Cardiac muscle cell (in vitro differentiated cells and primary cell): ENCODE data around the gene PLA2G4A. TPM values are rescaled to one million over a fixed set of nuclear protein-coding genes. Genes with fewer than 3 reads are reported as not detected.

Source experiments
- DNase-seq, 2 donors: peaks; one replicate each; pipeline versions ENCODE4 v3.0.0 to v3.0.0-alpha.2; 2010 to 2017; ENCODE audit warnings: low read depth in 1 of 2, low spot score in 1 of 2
- H3K27ac ChIP-seq: fragments of 200-600 bp; sonication (generic); 2 replicates; pipeline ENCODE4 v1.5.1; 2016
- H3K27me3 ChIP-seq: fragments of 200-600 bp; sonication (generic); 2 replicates; pipeline ENCODE4 v1.6.0; 2016; ENCODE audit warnings: control low read depth
- H3K36me3 ChIP-seq: fragments of 200-600 bp; sonication (generic); 2 replicates; pipeline ENCODE4 v1.5.1; 2016; ENCODE audit warnings: control low read depth
- H3K4me1 ChIP-seq: fragments of 200-600 bp; sonication (generic); 2 replicates; pipeline ENCODE4 v1.8.1; 2017; ENCODE audit warnings: low read depth, mild to moderate bottlenecking, mixed run types
- H3K4me3 ChIP-seq: fragments of 200-600 bp; sonication (generic); 2 replicates; pipeline ENCODE4 v1.5.1; 2016; ENCODE audit warnings: mild to moderate bottlenecking
- H3K9me3 ChIP-seq: fragments of 200-600 bp; sonication (generic); 2 replicates; pipeline ENCODE4 v1.5.1; 2017; ENCODE audit warnings: low read depth, mild to moderate bottlenecking, control low read depth
- polyA plus RNA-seq: library from polyadenylated mRNA; unstranded; fragments of >200 nt; fragmentation: Nextera tagmentation; extraction: Ambion mirVana; gene quantifications from 2 replicates; pipeline ENCODE4 v1.2.1, GENCODE V29; 2016
- total RNA-seq: library from RNA; depleted of rRNA; stranded (reverse); fragments of >200 nt; gene quantifications from 2 replicates; pipeline ENCODE4 v1.2.3, GENCODE V29; 2016
- TF ChIP-seq, protein P1 (sequence below): IDR thresholded peaks from 2 replicates; pipeline ENCODE4 v1.5.1; 2012; ENCODE audit warnings: low read depth, mild to moderate bottlenecking, low read length

Gene PLA2G4A
- total and polyA plus RNA-seq, 2 experiments from 2014 or later = 0.09 TPM; not detected in 1

DNA sequence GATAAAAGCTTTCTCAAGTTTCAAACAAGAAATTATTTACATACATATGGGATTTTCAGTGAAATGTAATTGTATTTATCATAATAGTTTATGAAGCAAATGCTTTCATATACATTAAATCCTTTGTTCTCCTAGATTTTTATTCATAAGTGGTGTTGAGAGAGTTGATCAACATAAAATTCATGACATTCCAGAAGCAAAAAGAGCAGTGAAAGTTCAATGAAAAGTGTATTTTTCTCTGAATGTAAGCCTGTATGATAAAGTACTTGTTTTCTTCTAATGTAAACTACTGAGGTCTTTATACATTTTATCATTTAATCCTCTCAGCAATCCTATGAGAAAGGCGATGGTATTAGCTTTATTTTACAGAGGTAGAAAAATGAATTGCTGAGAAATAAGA, 146.5 kb downstream of the PLA2G4A start:
- no peaks in the 10 kb centered on the region for H3K9me3 ChIP-seq
- no peak for DNase-seq
- H3K27me3 ChIP-seq = no peaks in the 10 kb centered on the region
- TF ChIP-seq, protein P1, sequence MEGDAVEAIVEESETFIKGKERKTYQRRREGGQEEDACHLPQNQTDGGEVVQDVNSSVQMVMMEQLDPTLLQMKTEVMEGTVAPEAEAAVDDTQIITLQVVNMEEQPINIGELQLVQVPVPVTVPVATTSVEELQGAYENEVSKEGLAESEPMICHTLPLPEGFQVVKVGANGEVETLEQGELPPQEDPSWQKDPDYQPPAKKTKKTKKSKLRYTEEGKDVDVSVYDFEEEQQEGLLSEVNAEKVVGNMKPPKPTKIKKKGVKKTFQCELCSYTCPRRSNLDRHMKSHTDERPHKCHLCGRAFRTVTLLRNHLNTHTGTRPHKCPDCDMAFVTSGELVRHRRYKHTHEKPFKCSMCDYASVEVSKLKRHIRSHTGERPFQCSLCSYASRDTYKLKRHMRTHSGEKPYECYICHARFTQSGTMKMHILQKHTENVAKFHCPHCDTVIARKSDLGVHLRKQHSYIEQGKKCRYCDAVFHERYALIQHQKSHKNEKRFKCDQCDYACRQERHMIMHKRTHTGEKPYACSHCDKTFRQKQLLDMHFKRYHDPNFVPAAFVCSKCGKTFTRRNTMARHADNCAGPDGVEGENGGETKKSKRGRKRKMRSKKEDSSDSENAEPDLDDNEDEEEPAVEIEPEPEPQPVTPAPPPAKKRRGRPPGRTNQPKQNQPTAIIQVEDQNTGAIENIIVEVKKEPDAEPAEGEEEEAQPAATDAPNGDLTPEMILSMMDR = no peak
- no peak overlapping the region for H3K4me3 ChIP-seq
- H3K4me1 ChIP-seq = no peaks in the 10 kb centered on the region
- H3K27ac ChIP-seq = no peak overlapping the region
- H3K36me3 ChIP-seq = no peaks in the 10 kb centered on the region

DNA sequence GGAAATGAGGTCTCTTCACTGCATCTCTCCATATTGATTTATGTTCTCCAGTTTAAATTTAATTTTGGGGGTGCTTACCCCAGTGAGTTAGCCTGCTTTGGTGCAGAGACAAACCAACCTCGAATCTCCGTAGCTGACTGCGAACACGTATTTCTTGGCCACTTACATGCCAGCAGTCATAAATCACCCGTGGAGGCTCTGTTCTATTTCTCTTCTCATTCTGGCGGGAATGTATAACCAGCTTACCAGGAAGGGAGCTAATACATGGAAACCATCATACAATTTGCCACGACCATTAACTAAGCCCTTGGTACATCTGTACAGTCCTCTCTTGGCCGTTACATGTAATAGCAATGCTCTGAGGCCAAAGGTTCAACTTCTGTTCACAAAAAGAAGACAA, 148.0 kb downstream of the PLA2G4A start:
- H3K9me3 ChIP-seq = no peaks in the 10 kb centered on the region
- no peak overlapping the region for H3K27ac ChIP-seq
- TF ChIP-seq, protein P1 = no peak
- no peak overlapping the region for H3K4me3 ChIP-seq
- no peak for DNase-seq
- H3K4me1 ChIP-seq = no peaks in the 10 kb centered on the region
- H3K27me3 ChIP-seq = no peaks in the 10 kb centered on the region
- no peaks in the 10 kb centered on the region for H3K36me3 ChIP-seq

DNA sequence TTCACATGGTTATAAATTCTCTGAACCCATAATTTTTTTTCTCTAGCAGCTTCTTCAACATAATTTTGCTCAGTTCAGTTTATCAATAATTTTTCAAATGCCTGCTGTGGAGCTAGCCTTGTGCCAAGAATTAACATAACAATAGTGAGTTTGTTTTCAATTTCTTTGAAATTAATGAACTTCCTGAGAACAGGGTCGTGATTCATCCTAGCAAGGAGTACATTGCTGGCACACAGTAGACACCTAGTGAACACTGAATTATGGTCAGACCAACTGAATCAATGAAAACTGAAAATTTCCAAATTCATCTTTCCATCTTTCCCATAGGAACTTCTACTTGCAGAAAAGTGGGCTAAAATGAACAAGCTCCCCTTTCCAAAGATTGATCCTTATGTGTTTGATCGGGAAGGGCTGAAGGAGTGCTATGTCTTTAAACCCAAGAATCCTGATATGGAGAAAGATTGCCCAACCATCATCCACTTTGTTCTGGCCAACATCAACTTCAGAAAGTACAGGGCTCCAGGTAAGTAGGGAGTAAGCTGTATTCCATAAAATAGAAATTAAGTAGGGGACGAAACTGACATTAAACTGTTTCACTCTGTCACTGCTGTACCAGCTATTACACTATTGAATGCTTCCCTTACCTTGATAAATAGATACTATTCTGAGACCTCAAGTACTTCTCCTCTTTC, 148.7 kb downstream of the PLA2G4A start:
- Histone ChIP-seq H3K4me1 (no peaks in the 10 kb centered on the region), H3K27me3 (no peaks in the 10 kb centered on the region), H3K36me3 (no peaks in the 10 kb centered on the region), H3K4me3 (no peak overlapping the region), H3K27ac (no peak overlapping the region), H3K9me3 (no peaks in the 10 kb centered on the region)
- DNase-seq = no peak
- TF ChIP-seq, protein P1 = no peak

DNA sequence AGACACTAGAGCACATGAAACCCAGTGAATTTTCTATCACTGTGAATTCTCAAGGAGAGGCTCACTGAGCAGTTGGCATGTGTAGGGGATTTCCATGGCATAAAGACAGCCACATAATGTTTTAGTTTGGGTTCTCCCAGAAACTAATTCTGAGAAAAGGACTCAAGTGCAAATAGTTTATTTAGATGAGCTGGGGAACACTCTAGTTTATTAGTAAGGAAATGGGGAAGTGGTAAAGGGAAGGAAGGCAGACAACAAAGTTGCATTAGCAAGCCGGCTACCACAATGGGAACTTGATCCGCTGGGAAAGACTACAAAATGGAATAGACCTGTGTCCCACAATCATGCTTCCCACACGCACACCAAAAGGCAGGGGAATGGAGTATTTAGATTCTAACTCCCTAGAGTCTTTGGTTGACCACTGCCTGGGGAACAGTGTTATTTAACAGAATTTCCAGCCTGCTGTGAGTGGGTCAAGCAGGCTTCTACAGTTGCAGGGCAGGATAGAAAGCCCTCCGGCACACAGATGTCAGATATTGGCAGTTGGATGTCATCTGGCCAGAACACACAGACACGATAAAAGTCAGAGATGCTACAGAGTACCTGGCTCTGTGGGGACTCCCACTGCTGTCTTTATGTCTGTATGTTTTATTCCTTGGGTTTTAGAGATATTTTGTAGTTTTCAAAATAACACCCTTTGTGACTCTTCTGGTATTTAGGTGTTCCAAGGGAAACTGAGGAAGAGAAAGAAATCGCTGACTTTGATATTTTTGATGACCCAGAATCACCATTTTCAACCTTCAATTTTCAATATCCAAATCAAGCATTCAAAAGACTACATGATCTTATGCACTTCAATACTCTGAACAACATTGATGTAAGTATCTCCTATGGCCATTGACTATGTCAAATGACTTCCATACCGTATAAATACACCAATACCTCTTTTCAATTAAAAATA, 150.1 kb downstream of the PLA2G4A start:
- no peaks in the 10 kb centered on the region for H3K27me3 ChIP-seq
- DNase-seq = no peak
- no peaks in the 10 kb centered on the region for H3K9me3 ChIP-seq
- H3K4me3 ChIP-seq = no peak overlapping the region
- H3K4me1 ChIP-seq = no peaks in the 10 kb centered on the region
- TF ChIP-seq, protein P1 = no peak
- no peak overlapping the region for H3K27ac ChIP-seq
- no peaks in the 10 kb centered on the region for H3K36me3 ChIP-seq

DNA sequence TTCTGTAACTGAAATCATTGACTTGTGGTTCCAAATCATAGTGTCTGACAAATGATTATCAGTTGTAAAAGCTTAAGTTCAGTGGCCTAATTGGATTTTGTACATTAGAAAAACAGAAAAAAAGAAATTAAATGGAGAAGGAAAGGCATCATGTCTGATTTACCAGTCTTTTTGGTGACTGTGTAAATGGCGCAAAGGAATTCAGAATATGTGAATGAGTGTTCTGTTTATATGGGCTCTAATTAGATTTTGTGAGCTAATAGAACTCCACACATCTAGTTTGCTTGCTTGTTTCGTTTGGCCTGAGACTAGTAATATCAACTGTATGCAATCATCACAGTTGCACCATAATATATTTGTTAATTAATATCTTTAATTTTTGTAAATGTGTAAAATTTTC, 151.7 kb downstream of the PLA2G4A start:
- DNase-seq = no peak
- no peak overlapping the region for H3K4me3 ChIP-seq
- no peak overlapping the region for H3K27ac ChIP-seq
- H3K27me3 ChIP-seq = no peaks in the 10 kb centered on the region
- no peaks in the 10 kb centered on the region for H3K9me3 ChIP-seq
- no peaks in the 10 kb centered on the region for H3K36me3 ChIP-seq
- TF ChIP-seq, protein P1 = no peak
- no peaks in the 10 kb centered on the region for H3K4me1 ChIP-seq
